HG03066 (cell line): Measurements from ENCODE around the gene EXOC4.
"Not testable (repeated sequence)": the region's sequence is repeated elsewhere in the genome, so short reads cannot be mapped to it uniquely, and the experiment has no call there.

ENCODE experiments used
- ATAC-seq: cut with Tn5 transposase; IDR thresholded peaks from one replicate; pipeline ENCODE4 v1.9.1; 2021; ENCODE audit warnings: low read depth; ENCODE audit not compliant: unreplicated experiment

EXOC4 gene

DNA sequence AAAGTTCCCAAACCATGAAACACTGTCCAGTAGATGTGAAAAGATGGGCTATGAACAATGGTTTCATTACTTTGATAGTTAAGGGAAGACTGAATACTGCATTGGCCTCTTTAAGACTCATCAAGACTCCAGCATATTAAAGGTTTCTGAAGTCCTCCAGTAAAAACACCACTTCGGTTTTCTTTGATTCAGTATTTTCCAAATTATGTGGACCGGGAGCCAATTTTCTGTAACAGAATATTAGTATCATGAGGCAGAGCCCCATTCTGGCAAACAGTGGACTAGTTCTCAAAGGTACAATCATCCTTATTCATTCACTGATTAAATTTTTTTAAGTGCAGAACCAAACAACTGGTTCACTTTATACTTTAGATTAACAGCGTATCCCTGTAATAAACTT is 633.2 kb downstream of the EXOC4 start:
- no peak for ATAC-seq

DNA sequence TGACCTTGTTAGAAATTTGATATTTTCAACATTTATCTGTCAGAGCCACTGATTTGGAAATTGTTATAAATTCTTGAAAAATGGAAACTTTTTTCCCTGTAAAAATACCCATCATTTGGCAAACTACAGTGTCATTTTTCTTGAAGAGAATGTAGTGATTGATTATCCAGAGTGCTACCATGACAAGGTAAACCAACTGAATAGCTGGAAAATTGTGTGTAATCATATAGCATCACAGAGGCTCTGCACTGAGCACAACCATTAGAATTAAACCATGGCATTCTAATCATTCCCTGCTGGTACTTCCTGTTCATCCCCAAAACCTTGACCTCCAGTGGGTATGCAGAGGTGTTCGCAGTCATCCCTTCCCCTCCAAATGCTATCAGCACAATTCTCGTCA is 633.9 kb downstream of the EXOC4 start:
- no peak for ATAC-seq

DNA sequence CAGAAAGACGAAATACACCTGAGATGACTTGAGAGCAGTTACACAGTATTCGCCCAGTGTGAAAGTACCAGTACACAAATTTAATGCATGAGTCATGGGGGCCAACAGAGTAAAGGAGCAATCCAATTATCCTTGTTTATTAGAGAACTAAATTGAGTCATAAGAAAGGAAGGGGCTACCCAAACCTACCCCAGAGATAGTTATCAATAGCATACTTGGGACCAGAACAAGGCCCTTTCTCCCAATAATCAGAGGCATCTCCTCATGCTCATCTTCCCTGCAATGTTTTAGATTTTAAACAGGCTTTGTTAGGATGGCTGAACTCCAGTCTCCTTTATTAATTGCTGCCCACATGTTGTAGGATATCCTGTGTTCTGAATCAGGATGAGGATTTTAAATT is 634.6 kb downstream of the EXOC4 start:
- no peak for ATAC-seq

DNA sequence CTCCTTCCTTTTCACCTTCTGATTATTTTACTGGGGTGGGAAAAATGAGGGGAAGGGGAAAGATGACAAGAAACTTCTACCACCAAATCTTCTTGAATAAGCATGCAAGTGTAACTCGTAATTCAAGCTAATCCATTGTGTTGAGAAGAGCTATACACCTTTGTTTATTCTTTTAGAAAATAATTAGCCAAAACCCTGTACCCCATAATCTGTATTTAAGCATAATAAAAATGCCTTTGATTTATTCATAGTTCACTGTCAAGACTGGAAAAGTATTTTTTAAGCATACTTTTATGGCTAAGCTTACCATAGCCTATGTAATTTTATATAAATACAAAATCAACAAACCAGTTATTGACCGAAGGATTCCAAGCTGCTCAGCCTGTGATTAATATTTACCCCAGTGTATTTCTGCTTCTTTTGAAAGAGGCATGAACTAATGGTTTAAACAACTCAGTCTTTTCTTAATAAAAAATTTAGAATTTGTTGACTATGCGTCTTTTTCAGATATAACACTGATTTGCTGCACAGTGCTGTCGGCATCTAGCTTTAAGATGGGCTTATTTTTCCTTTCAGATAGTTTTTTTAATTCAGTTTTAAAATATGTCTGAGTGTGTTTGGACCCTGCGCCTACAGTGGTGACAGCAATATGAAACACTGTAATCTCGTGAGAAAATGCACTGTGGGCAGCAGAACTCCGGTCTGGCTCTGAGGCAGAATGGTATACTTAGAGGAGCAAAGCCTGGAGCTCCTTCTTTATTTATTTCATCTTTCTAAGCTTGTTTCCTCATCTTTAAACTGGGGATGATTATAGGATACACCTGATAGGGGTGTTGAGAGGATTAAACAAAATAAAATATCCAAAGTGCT is 635.4 kb downstream of the EXOC4 start:
- no peak for ATAC-seq

DNA sequence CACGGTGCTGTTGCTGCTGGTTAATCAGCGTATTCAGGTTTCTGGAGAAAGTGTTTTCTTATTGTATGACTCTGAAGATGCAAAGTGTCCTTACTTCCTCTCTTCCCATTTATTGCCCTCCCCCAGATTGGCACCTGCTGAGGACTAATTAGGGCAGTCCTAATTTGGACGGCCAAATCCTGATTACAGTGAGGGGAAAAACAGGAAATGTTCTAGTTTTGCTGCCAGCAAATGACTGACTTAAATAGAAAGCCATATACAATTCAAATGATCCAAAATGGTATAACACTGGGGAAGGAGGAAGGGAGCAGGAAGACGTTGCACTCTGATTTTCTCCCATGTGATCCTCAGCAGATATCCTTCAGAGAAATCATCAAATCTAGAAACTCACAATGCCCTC is 651.9 kb downstream of the EXOC4 start:
- no peak for ATAC-seq

DNA sequence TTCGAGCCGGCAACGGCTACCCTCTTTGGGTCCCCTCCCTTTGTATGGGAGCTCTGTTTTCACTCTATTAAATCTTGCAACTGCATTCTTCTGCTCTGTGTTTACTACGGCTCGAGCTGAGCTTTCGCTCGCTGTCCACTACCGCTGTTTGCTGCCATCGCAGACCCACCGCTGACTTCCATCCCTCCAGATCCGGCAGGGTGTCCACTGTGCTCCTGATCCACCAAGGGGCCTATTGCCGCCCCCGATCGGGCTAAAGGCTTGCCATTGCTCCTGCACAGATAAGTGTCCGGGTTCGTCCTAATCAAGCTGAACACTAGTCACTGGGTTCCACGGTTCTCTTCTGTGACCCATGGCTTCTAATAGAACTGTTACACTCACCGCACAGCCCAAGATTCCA is 653.7 kb downstream of the EXOC4 start:
- ATAC-seq = not testable (repeated sequence)

DNA sequence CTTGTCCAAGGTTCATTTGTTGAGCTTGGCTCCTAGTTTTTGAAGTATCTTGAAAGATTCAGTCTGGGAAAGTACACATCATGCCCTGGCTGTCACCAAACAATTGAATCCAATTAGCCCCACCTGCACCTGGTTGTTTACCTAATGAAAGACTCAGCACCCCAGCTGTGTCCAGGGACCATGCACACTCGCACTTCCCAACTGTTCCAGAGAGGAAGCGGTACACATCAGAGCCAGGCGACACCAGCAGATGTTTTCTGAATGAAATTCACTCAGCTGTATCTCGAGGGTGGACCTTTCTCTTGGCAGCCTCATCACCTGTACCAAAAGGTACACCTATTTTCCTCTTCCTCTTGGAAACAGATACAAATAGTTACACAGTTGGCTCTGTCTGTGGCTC is 657.9 kb downstream of the EXOC4 start:
- ATAC-seq = no peak

DNA sequence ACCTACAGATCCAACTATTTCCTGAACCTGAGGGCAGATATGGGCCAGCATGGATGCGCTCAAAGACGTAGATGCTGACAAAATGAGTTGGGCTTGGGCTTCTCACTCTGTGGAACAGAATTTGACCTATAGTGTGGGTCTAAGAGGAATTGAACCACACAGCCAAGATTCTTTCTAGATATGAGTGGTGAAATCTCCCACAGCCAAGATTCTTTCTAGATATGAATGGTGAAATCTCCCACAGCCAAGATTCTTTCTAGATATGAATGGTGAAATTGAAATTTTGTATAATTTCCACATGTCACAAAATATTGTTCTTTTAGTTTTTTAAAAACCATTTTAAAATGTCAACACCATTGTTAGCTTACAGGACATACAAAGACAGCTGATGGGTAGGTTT is 658.8 kb downstream of the EXOC4 start:
- ATAC-seq = no peak

DNA sequence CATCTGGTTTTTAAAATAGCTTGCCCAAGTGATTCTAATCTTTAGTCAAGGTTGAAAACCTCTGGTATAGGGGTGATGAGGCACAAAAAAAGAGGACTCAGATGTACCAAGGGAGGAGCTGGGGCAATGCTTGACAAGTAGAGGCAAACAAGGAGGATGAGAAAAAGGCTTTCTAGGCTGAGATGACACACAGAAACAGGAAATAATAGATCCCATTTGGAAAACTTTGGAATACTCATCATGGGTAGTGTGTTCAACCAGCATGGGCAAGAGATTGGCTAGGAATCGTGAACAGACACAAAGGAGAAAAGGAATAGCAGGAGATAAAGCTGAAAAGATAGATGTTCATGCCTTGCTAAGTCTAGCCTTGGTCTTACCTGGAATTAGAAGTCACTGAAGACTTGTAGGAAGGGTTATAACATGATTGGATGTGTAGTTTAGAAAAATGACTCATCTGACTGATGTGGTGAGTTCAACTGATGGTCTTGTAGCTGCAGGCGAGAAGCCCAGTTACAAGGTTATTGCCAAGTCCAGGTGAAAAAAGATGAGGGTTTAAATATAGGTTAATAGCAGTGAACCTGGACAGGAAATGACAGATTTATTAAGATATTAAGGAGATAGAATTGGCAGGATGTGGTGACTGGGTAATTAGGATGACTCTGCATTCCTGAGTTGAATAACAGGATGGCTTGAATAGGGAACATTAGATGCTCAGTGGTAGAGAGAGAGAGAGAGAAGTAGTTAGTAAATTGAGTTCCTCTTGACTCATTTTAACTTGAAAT is 660.2 kb downstream of the EXOC4 start:
- ATAC-seq = no peak

DNA sequence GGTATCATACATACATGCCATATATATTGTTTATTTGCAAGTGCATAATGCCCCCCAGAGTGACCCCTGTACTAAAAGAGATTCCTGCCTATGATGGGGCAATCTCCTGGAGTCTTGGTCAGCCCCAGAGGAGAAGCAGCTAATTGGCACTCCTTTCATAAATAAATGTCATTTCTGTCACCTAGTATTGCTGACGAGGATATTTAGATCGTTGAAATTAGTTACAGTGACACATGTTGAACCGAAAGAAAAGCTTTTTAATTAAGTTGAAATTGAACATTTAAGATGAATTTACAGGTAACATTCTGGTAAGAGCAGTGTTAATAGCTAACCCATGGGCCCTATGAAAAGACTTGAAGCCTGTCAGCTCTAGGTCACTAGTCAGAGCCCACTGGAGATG is 663.7 kb downstream of the EXOC4 start:
- no peak for ATAC-seq

DNA sequence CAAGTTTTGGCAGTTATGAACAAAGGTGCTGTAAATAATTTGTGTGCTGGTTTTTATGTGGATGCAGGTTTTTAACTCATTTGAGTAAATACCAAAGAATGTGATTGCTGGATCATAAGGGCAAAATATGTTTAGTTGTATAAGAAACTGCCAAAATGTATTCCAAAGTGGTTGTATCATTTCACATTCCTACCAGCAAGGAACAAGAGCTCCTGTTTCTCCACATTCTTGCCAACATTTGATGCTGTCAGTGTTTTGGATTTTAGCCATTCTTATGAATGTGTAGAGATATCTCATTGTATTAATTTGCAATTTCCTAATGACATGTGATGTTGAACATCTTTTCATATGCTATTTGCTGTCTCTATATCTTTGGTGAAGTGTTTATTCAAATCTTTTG is 666.9 kb downstream of the EXOC4 start:
- ATAC-seq = no peak

DNA sequence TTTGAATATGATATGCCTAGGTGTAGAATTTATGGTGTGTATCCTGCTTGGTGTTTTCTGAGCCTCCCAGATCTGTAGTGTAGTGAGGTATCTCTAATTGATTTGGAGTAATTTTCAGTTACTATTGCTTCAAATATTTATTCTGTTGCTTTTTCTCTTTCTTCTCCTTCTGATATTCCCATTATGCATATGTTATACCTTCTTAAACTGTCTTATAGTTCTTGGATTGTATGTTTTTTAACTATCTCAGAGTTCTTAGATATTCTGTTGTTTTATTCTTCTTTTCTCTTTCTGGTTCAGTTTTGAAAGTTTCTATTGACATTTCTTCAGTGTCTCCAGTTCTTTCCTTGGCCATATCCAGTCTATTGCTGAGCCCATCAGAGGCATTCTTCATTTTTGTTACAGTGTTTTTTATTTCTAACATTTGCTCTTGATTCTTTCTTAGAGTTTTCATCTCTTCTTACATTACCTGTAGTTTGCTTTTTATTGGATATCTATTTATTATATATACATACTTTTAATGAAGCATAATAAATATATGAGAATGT is 668.8 kb downstream of the EXOC4 start:
- no peak for ATAC-seq

DNA sequence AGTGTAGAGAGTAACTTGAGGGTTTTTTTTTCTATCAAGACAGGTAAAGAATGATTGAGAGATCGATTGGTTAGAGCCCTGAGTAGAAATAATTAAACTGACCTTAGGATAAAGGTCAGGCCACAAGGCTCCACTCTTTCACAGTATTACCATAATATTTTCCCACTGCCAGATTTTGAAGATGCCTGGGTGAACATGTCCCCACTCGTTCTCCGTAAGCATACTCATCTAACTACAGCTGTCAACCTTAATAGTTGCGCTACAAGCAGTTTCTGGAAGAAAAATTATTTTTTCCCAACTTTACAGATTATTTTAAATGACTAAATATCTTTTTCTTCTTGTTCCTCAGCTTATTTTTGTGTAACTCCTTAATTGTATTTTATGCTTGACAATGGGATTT is 671.1 kb downstream of the EXOC4 start:
- no peak for ATAC-seq

DNA sequence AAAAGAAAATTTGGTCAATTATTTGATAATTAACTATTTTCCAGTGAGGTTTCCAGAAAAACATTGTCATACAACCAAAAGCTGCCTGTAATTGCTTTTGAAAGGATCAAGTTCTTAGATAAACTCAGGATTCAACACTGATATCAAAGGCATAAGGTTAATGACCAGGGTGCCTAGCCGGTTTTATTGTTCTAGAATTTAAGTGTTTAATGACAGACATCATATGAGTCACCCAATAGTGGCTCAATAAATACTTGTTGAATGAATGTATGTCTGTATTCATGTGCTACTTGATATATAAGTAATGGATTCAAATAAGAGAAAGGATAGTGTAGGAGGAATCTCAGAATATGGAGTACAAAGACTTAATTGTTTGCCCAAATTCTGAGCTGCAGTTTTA is 678.2 kb downstream of the EXOC4 start:
- no peak for ATAC-seq

DNA sequence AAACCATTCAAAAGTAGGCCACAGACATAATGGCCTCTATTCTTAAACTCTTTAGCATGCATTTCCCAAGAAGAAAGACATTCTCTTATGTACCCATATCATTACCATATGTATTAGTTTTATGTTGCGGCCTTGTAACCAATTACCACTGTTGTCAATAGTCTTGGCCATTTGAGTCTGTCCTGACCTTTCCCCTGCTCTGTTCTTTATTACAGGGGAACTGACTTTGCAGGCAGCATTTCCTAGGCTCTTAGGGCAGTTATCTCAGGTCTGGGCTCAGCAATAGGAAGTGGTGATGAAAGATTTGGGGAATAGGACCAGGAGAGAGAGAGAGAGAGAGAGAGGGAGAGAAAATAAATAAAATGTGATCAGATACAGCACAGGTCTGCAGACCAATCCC is 679.7 kb downstream of the EXOC4 start:
- no peak for ATAC-seq

DNA sequence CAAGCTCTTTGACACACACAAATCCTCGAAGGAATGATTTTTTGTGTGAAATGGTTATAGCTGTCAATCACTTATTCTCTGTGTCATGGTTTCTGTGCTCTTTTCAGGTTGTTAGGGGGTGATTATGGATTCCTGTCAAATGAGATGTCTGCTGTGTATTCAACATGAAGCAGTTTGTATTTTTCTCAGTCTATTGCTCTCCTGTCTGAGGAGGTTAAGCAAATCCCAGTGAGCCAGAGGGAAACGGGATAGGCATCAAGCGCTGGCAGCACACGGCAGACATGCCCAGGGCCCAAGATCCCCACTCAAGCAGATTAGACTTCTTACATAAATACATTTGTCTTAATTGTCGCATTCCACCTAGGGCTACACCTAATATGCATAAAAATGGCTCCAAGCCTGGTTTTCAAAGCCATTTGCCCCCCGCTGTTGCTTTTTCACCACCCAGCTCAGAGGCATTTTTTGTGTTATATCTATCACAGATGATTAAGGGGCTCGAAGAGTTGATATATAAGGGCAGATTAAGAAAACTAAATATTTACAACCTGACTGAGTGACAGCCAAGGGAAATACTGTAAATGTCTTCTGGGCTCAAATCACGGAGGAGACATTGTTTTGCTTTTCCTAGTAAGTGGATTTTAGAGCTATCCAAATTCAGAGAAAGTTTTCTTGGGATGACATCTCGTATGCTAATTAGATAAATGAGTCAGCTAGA is 681.5 kb downstream of the EXOC4 start:
- ATAC-seq = no peak

DNA sequence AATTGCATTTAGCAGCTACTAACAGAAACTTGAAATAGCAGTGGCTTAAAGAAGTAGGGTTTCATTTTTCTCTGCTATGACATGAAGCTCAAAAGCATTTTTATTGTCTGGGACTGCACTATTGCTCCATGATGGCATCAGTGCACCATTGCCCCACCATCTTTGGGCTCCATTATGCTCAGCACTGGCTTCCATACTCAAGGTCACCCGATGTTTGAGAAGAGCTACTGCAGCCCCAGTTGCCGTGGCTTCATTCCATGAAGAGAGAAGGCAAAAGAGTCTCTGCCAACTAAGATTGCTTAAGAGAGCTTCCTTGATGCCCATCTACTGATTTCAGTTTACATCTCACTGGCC is 682.1 kb downstream of the EXOC4 start:
- ATAC-seq = no peak

DNA sequence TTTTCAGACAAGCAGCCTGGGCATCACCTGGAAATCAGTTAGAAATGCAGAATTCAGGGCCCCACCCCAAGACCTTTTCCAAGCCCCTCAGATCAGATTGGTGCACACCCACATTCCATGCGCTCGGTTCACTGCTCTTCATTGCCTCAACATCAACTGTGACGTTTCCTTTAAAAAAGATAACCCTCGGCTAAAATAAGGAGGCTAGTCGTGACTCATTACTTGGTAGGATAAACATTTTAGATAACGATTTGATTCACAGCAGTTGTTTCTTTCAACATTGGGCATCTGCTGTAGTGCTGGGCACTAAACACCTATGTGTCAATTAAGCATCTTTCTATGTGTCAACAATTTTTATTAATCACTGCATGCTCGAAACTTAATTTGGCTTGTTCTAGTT is 683.2 kb downstream of the EXOC4 start:
- no peak for ATAC-seq

DNA sequence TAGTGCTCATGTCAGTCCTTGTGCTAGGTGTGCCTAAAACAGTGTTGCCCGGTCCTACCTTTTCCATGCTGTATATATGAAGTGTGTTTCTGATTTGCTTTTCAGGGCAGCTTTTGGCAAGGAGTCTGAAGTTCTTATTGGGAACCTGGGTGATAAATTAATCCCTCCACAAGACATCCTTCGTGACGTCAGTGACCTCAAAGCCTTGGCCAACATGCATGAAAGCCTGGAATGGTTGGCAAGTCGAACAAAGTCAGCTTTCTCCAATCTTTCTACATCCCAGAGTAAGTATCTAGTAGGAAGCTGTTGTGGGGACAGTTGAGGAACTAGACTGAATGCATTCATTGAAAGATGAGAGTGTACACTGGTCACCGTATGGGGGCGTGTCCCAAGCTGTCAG is 684.9 kb downstream of the EXOC4 start:
- ATAC-seq = no peak

DNA sequence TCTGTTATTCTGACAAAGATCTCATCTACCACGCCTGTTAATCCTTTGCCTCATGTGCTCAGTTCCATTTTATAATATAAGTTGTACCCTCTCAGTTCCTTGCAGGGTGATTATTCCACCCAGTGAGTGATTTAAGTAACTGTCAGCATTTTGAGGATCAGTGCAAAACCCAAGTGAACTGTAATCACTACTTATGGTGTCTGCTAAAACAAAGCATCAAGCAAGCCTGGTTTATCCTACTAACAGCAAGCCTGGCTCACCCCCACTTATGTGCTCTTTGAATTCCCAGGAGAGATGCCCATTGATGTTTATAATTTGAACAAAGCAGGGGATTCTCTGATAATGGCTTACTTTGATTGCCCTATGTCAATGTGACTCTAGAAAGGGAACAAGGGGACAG is 687.5 kb downstream of the EXOC4 start:
- no peak for ATAC-seq

DNA sequence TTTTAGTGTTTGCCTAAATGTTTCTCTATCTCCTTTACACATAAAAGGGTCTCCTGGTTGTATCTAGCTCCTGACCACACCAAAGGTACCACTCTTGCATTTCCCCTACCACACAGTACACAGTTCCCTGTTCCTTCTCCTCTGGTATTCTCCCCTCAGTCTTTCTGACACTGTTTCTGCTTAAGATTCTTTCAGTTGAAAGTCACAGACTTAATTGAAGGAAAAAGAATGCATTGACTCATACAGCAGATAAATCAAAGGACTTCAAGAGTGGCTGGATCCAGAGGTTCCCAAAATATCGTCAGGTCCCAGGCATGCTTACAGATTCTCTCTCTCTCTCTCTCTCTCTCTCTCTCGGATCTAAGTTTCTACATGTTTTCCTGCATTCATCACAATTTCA is 688.6 kb downstream of the EXOC4 start:
- ATAC-seq = no peak
